Renal pelvis (tissue), 4 donors: Measurements from ENCODE around the gene TMEM191C. TPM values are rescaled to one million over a fixed set of nuclear protein-coding genes. Genes with fewer than 3 reads are reported as not detected.
"Not testable (repeated sequence)": the region's sequence is repeated elsewhere in the genome, so short reads cannot be mapped to it uniquely, and the experiment has no call there.

ENCODE experiments used
- DNase-seq: peaks from one replicate; pipeline ENCODE4 v3.0.0-alpha.2; 2013
- polyA plus RNA-seq, 3 donors: library from polyadenylated mRNA; unstranded; fragments of 120-200 nt; gene quantifications; one replicate each; pipeline ENCODE4 v1.2.1, GENCODE V29; 2013; ENCODE audit not compliant: insufficient read length in 3 of 3

TMEM191C gene
- polyA plus RNA-seq, 3 donors = 1.8 to 2.3 (median 2.0) TPM

- not testable (repeated sequence) for DNase-seq
These were observed 2.2 kb downstream of the TMEM191C start for GRCh38 chr22:21469097-21469994.

- DNase-seq = not testable (repeated sequence)
These were observed 5.8 kb downstream of the TMEM191C start for GRCh38 chr22:21472984-21473383.

- not testable (repeated sequence) for DNase-seq
These were observed 6.5 kb downstream of the TMEM191C start for GRCh38 chr22:21473664-21474063.

GRCh38 chr22:21484039-21484438, 16.9 kb downstream of the TMEM191C start:
- not testable (repeated sequence) for DNase-seq

- DNase-seq = not testable (repeated sequence)
These were observed 20.5 kb downstream of the TMEM191C start for GRCh38 chr22:21487723-21488122.

- not testable (repeated sequence) for DNase-seq
These were observed 22.0 kb downstream of the TMEM191C start for GRCh38 chr22:21489149-21489680.

GRCh38 chr22:21490556-21490955, 23.4 kb downstream of the TMEM191C start:
- not testable (repeated sequence) for DNase-seq

GRCh38 chr22:21492271-21492670, 25.1 kb downstream of the TMEM191C start:
- not testable (repeated sequence) for DNase-seq

- not testable (repeated sequence) for DNase-seq
These were observed 26.9 kb downstream of the TMEM191C start for GRCh38 chr22:21493789-21494782.

- DNase-seq = not testable (repeated sequence)
These were observed 30.8 kb downstream of the TMEM191C start for GRCh38 chr22:21497984-21498383.

GRCh38 chr22:21498489-21498888, 31.3 kb downstream of the TMEM191C start:
- DNase-seq = not testable (repeated sequence)

GRCh38 chr22:21499623-21500506, 32.7 kb downstream of the TMEM191C start:
- DNase-seq = not testable (repeated sequence)

GRCh38 chr22:21510397-21510796, 43.2 kb downstream of the TMEM191C start:
- not testable (repeated sequence) for DNase-seq

GRCh38 chr22:21512022-21512421, 44.8 kb downstream of the TMEM191C start:
- not testable (repeated sequence) for DNase-seq

GRCh38 chr22:21514117-21514516, 46.9 kb downstream of the TMEM191C start:
- DNase-seq = not testable (repeated sequence)

GRCh38 chr22:21515234-21515633, 48.0 kb downstream of the TMEM191C start:
- not testable (repeated sequence) for DNase-seq

GRCh38 chr22:21516522-21516921, 49.3 kb downstream of the TMEM191C start:
- DNase-seq = not testable (repeated sequence)

- not testable (repeated sequence) for DNase-seq
These were observed 50.0 kb downstream of the TMEM191C start for GRCh38 chr22:21516970-21517764.
